ENCODE data around the gene SBF2. TPM values are rescaled to one million over a fixed set of nuclear protein-coding genes. Genes with fewer than 3 reads are reported as not detected.

Gene SBF2
- polyA plus RNA-seq, 1 donor from 2014 or later = 53.4 TPM

- Histone ChIP-seq H3K79me2 (replicated peaks; ENCODE audit: insufficient read depth, low read length) (no peaks in the 10 kb centered on the region), H3K27me3 (ENCODE audit: insufficient read depth, low read depth, low read length) (no peaks in the 10 kb centered on the region), H3K4me3 (ENCODE audit: low read length) (no peak overlapping the region), H3K9me3 (ENCODE audit: low read length) (no peaks in the 10 kb centered on the region), H3K36me3 (ENCODE audit: insufficient read depth, low read length) (peaks cover 9% of the 10 kb centered on the region), H2AFZ (ENCODE audit: low read depth, low read length) (no peak overlapping the region), H4K20me1 (ENCODE audit: insufficient read depth) (no peaks in the 10 kb centered on the region), H3F3A (ENCODE audit: insufficient read depth, low read length, poor library complexity, severe bottlenecking) (no peaks in the 10 kb centered on the region), H3K9me2 (ENCODE audit: insufficient read depth, low read length) (no peaks in the 10 kb centered on the region), H3K4me2 (ENCODE audit: low read length) (no peak overlapping the region), H3K9ac (ENCODE audit: low read length) (no peak overlapping the region), H3K27ac (ENCODE audit: low read length) (no peak overlapping the region)
- no peak for TF ChIP-seq CTCF (IDR thresholded peaks at IDR 0.05; ENCODE audit: poor library complexity, severe bottlenecking)
- TF ChIP-seq EZH2 (IDR thresholded peaks at IDR 0.05; ENCODE audit: borderline replicate concordance, insufficient read depth, low read length, poor library complexity, severe bottlenecking) = no peak
- no peak for TF ChIP-seq POLR2AphosphoS5 (IDR thresholded peaks at IDR 0.05)
- TF ChIP-seq EP300 (conservative IDR thresholded peaks at IDR 0.05; ENCODE audit: poor library complexity, severe bottlenecking) = no peak
- no peak for TF ChIP-seq REST (IDR thresholded peaks at IDR 0.05; ENCODE audit: borderline replicate concordance)
- no peak for TF ChIP-seq SMC3 (conservative IDR thresholded peaks at IDR 0.05; ENCODE audit: poor library complexity)
- no peak for TF ChIP-seq TAF1 (IDR thresholded peaks at IDR 0.05; ENCODE audit: low read depth)
- TF ChIP-seq RAD21 (conservative IDR thresholded peaks at IDR 0.05) = no peak
- TF ChIP-seq MXI1 (conservative IDR thresholded peaks at IDR 0.05; ENCODE audit: poor library complexity, severe bottlenecking) = no peak
These were observed 438.3 kb downstream of the SBF2 start for GRCh38 chr11:9855579-9856287.

GRCh38 chr11:9853929-9854552 is 440.0 kb downstream of the SBF2 start:
- H4K20me1 ChIP-seq (ENCODE audit: insufficient read depth) = no peaks in the 10 kb centered on the region
- TF ChIP-seq EZH2 (IDR thresholded peaks at IDR 0.05; ENCODE audit: borderline replicate concordance, insufficient read depth, low read length, poor library complexity, severe bottlenecking) (no peak), POLR2AphosphoS5 (IDR thresholded peaks at IDR 0.05) (no peak), MXI1 (conservative IDR thresholded peaks at IDR 0.05; ENCODE audit: poor library complexity, severe bottlenecking) (no peak), RAD21 (conservative IDR thresholded peaks at IDR 0.05) (no peak), CTCF (IDR thresholded peaks at IDR 0.05; ENCODE audit: poor library complexity, severe bottlenecking) (no peak), TAF1 (IDR thresholded peaks at IDR 0.05; ENCODE audit: low read depth) (no peak), REST (IDR thresholded peaks at IDR 0.05; ENCODE audit: borderline replicate concordance) (no peak), SMC3 (conservative IDR thresholded peaks at IDR 0.05; ENCODE audit: poor library complexity) (no peak), EP300 (conservative IDR thresholded peaks at IDR 0.05; ENCODE audit: poor library complexity, severe bottlenecking) (no peak)
- H3K27ac ChIP-seq (ENCODE audit: low read length) = no peak overlapping the region
- H3K36me3 ChIP-seq (ENCODE audit: insufficient read depth, low read length) = peaks cover 9% of the 10 kb centered on the region
- no peaks in the 10 kb centered on the region for H3K9me2 ChIP-seq (ENCODE audit: insufficient read depth, low read length)
- no peaks in the 10 kb centered on the region for H3K9me3 ChIP-seq (ENCODE audit: low read length)
- H3K4me3 ChIP-seq (ENCODE audit: low read length) = no peak overlapping the region
- H3K4me2 ChIP-seq (ENCODE audit: low read length) = no peak overlapping the region
- H2AFZ ChIP-seq (ENCODE audit: low read depth, low read length) = no peak overlapping the region
- H3F3A ChIP-seq (ENCODE audit: insufficient read depth, low read length, poor library complexity, severe bottlenecking) = no peaks in the 10 kb centered on the region
- H3K79me2 ChIP-seq (replicated peaks; ENCODE audit: insufficient read depth, low read length) = no peaks in the 10 kb centered on the region
- H3K27me3 ChIP-seq (ENCODE audit: insufficient read depth, low read depth, low read length) = no peaks in the 10 kb centered on the region
- H3K9ac ChIP-seq (ENCODE audit: low read length) = no peak overlapping the region
